ENCODE data around the gene SNF8.

DNA sequence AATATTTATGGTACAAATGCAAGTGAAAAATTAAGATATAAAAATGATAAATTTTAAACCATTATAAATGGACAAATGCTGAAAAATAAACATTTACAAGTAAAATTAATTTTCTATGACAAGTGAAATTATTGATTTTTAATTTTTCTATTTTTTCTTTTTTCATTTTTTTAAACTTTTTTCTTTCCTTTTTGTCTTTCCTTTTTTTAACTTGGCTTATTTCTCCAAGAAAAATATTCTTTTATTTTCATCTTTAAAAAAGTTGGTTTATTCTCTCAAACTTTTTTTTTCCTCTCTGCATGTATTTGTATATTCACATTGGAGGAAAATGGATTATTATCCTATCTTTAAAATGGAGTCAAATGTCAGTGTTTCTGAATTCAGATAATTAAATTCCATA is 48.7 kb upstream of the SNF8 start:
- TF ChIP-seq NFE2L1 (tag; IDR thresholded peaks at IDR 0.05; ENCODE audit: borderline replicate concordance, low read depth) (no peak), YY1 (IDR thresholded peaks at IDR 0.05; ENCODE audit: borderline replicate concordance in 1 of 3, control insufficient read depth in 1 of 3, extremely low read depth in 1 of 3, insufficient read depth in 3 of 3, insufficient read length in 1 of 3, insufficient replicate concordance in 2 of 3, low read depth in 1 of 3, low read length in 2 of 3) (no peak), SRF (CRISPR knock-in tag; IDR thresholded peaks at IDR 0.05) (no peak), TBP (optimal IDR thresholded peaks at IDR 0.05; ENCODE audit: low read depth, low read length) (no peak), EP300 (IDR thresholded peaks at IDR 0.05; ENCODE audit: low read length) (no peak), SOX6 (IDR thresholded peaks at IDR 0.05) (no peak)
- TF ChIP-seq, protein P1, sequence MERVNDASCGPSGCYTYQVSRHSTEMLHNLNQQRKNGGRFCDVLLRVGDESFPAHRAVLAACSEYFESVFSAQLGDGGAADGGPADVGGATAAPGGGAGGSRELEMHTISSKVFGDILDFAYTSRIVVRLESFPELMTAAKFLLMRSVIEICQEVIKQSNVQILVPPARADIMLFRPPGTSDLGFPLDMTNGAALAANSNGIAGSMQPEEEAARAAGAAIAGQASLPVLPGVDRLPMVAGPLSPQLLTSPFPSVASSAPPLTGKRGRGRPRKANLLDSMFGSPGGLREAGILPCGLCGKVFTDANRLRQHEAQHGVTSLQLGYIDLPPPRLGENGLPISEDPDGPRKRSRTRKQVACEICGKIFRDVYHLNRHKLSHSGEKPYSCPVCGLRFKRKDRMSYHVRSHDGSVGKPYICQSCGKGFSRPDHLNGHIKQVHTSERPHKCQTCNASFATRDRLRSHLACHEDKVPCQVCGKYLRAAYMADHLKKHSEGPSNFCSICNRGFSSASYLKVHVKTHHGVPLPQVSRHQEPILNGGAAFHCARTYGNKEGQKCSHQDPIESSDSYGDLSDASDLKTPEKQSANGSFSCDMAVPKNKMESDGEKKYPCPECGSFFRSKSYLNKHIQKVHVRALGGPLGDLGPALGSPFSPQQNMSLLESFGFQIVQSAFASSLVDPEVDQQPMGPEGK (CRISPR knock-in tag; IDR thresholded peaks at IDR 0.05; ENCODE audit: borderline replicate concordance), result no peak
